GM19025 (cell line): ENCODE results near the gene C15orf61.

ENCODE experiments used
- ATAC-seq: cut with Tn5 transposase; IDR thresholded peaks from one replicate; pipeline ENCODE4 v1.9.1; 2021; ENCODE audit warnings: mild to moderate bottlenecking, low read depth, moderate library complexity; ENCODE audit not compliant: unreplicated experiment

Gene C15orf61

DNA sequence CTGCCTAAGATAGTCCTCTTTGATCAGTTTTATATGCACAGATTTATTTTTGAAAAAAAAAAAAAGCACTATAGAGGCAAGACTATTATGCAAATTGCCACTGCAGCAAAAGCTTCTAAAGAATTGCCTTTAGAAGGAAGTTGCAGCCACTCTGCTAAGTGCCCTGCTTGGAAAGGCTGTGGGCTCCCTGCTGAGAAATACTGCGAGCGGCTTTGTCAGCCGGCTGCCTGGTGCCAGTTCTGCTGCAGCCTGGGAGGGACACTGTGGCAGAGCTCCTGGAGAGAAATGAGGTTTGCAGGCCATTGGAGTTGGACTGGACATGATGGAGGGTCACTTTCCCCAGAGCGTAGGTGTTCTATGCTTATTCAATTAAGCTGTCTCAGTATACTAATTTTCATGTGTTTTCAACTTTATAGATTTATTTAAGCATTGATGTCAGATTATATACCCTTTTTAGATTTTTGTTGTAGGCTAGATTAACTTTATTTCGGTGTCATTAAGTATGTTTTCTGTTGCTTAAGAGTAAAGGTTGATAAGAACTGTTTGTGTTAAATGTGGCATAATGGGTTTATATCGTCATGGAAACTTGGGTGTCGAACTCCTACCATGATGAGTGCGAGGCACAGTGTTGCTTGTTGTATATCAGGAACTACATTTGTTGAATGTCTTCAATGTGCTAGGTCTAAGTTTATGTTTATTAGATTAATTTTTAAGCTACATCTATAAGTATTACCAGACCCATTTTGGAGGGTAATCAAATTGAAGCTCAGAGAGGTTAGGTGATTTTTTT lies 28.1 kb downstream of the C15orf61 start:
- ATAC-seq, result no peak

DNA sequence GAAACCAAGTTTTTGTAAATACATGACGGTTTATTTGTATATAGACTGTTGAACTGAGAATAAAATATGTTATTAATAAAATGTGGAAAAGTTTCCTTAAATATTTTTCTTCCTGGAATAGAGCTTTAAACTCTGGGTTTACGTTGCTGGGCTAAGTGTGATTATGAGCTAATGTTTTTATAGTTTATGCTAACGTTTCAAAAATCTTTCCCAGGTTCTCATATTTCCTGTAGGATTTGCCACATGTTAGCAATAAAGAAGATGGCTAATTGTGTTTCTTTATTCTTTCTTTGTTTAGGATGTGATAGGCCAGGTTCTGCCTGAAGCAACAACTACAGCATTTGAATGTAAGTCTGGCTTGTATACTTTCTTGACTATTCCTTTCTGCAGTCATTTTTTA lies 28.8 kb downstream of the C15orf61 start:
- no peak for ATAC-seq

DNA sequence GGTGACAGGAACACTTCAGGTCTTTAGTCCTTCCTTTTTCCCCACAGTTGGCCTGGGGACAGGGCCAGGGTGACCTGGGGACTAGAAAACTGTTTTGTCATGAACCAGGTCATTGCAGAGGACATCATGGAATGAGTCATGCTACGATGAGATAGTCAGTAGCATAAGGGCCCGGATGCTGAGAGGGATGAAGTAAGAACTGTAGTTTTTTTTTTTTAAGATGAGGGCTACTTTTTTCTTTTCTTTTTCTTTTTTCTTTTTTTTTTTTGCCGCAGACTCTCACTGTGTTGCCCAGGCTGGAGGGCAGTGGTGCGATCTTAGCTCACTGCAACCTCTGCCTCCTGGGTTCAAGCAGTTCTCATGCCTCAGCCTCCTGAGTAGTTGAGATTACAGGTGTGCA lies 29.6 kb downstream of the C15orf61 start:
- ATAC-seq, result no peak

DNA sequence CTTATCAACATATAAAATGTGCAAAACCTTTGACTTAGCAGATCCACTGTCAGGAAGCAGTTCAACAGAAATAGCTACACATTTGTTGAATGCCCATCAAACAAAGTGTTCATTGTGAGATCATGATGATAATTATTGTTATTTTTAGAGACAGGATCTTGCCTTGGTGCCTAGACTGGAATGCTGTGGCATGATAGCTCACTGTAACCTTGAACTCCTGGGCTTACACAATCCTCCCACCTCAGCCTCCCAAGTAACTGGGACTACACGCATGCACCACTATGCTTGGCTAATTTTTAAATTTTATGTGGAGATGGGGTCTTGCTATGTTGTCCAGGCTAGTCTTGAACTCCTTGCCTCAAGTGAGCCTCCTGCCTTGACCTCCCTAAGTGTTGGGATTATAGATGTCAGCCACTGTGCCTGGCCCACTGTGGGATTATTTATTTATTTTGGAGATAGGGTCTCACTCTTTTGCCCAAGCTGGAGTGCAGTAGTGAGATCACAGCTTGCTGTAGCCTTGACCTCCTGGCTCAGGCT lies 30.3 kb downstream of the C15orf61 start:
- ATAC-seq, result no peak

DNA sequence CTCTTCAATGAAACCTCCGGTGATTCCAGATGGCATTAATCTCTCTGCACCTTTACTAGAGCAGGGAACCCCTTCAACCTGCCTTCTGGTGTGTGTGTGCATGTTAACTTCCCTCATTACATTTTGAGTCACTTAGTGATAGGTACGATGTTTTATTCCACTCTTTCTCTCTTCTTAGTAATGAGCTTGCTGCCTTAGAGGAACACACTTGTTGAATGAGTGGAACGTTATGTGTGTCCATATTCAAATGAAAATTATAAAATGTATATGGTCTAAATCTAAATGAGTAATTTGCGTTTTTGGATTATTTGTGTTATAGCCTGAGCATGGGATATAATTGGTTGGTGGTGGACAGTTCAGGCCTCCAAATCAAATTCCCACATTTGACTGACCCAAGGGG lies 33.6 kb downstream of the C15orf61 start:
- ATAC-seq, result no peak

DNA sequence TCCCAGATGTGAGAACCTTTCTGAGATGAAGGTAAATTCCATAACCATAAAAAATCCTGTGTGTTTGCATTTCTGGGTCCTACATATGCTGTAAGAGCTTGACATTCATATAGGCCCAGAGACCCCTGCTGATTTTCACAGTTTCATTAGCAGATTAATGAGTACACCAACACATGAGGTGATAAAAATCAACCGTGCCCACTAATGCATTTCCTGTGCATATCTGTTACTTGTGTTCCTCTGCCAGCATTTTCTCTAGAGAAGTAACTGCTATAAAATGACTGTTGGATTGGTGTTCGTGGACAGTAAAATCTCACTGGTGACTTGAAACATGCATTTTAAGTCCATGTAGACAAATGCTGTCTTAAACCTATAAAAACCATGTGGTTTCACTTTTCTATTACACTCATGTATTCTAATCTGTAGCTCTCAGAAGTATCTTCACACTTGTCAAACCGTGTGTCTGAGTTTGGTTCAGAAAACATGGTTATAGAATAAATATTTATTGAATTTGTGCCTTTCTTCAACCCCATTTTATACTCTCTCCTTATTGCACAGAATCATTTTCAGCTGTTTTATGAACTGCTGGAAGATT lies 36.1 kb downstream of the C15orf61 start:
- ATAC-seq, result no peak

DNA sequence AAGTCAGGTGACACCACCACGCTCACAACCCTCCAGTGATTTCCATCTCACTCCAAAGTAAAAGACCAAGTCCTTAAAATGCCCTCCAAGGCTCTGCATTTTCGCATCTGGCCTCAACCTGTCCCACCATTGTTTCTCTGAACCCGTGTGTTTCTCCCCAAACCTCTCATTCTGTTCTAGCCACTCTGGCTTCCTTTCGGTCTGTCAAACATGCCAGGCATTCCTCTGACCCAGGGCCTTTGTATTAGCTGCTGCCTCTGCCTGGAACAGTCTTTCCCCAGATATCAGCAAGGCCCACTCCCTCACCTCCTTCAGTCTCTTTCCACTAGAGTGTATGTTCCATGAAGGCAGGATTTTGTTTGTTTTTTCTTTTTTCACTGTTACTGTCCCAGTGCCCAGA lies 37.6 kb downstream of the C15orf61 start:
- ATAC-seq, result no peak

DNA sequence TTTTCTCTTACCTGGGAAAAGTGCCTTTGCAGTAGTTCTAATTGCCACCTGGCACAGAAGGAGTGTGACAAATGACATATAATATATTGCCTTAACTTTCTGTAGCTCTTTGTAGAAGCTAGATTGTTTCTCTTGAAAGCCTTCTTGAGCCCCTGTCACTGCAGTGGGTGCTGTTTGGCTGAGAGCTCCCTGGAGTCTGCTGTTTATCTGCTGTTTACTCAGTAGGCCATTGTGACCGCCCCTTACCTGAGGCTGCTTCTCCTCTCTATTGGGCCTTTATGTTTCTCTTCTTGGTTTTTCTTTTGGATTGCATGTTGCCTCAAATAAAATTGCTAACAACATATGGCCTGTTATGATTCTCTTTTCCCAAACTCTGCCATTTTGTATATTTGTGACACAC lies 38.2 kb downstream of the C15orf61 start:
- no peak for ATAC-seq

DNA sequence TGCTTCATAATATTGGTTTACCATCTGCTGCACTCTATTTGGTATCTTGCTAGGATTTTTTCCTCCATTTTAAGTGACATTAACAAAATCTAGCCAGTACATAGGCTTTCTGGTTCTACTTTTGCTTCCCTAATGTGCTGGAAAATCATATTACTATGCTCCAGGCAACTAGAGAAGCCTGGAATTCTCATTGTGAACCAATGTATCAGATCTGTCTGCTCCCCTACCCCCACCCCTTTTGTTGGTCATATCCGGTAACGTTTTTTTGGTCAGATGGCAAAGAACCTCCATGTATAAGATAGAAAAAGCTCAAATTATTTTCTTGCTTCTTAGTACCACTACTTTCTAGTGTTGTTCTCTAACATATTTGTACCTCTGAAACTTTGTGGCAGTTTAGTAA lies 38.6 kb downstream of the C15orf61 start:
- no peak for ATAC-seq

DNA sequence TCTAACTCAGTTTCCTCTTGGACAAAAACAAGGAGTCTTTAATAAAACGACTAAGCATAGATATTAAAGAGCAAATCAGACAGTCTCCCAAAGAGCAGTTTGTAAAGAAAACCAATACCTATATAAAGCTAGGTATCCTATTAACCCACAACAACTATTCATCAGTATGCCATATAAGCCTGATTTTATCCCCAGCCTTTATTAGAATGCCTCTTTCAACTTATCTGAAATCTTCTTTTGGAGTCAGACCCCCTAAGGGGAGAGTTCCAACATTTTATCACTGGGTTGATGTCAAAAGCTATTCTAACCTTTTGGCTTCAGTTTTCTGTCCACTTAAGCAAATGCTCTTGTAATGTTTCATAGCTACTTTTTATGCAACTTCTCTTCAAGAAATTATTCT lies 39.4 kb downstream of the C15orf61 start:
- ATAC-seq, result no peak

DNA sequence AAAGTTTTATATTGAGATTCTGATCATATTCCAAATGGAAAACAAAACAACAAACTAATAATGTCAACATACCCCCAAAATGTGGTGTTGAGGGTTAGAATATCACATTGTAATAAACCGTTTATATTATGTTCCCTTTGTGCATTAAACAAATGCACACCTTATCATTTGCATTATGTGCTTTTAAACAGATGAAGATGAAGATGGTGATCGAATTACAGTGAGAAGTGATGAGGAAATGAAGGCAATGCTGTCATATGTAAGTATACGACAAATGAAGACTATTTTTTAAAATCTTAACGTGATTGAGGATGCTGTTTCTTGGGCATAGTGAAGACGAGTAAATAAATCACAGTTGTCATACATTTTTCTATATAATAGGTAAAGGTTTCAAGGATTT lies 42.2 kb downstream of the C15orf61 start:
- ATAC-seq, result no peak

DNA sequence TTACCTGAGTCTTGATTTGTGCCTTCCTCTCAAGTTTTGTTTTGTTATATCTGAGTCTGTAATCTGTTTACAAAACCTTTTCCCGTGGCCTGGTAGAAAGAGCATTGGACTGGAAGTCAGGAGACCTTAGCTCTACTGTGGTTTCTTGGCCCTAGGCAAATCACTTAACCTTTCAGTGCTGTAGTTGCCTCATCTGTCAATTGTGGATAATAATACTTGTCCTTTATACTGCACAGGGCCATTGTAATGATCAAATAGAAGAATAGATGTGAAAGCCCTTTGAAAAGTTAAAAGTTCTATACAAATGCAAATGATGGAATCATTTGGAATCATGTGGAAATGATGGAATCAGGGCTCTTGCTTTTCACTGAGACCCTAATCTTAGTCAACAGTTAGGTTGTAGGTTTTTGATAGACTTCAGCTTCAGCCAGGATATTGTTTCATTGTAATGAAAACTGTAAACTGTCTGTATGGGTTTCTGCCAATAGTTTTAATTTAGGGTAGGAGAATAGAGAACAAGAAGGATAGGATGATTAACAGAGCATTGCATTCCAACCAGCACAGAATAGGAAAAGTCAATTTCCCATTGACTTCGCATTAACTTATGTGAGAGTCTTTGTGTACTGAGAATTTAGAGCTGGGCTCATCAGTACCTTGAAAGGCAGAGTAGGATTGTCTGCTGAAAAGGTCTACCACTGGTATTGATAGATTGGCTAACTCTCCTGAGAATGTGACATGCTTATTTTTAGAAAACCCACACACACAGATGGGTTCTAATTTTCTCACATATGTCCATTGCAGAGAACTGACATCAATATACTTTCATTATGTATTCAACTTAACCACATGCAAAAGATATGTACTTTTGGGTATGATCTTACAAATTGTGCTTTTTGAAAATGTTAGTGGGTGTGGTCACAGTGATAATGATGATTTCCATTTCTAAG lies 43.4 kb downstream of the C15orf61 start:
- ATAC-seq, result peak; percentile 89

DNA sequence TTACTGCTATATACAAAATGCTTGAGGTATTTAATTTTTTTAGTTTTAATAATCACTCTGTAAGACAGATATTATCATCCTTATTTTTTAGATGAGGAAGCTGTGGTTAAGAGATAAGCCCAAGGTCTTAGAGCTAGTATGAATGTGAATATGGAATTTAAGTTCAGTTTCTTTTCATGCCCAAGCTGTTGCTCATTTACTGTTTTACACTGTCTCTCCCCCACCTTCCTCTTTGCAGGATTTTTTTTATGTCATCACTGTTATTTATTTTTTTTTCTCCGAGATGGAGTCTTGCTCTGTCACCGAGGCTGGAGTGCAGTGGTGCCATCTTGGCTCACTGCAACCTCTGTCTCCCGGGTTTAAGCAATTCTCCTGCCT lies 44.0 kb downstream of the C15orf61 start:
- ATAC-seq, result peak; percentile 28

DNA sequence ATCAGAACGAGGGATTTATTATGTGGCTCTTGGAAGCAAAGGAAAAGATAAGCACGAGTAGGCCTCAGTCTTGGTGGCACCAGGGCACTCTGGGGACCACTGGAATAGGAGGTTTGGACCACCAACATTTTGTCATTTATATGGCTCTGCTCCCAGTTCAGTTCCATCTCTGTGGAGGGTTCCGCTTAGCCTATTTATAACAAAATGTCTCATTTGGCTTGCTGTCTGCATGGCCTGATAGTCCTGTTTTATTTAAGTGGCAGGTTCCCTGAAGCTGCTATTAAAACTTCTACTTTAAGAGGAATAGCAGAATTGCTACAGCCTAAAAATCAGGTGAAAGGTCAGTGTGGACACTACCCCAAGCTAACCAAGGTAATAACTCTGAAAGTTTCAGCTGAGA lies 48.7 kb downstream of the C15orf61 start:
- ATAC-seq, result no peak

DNA sequence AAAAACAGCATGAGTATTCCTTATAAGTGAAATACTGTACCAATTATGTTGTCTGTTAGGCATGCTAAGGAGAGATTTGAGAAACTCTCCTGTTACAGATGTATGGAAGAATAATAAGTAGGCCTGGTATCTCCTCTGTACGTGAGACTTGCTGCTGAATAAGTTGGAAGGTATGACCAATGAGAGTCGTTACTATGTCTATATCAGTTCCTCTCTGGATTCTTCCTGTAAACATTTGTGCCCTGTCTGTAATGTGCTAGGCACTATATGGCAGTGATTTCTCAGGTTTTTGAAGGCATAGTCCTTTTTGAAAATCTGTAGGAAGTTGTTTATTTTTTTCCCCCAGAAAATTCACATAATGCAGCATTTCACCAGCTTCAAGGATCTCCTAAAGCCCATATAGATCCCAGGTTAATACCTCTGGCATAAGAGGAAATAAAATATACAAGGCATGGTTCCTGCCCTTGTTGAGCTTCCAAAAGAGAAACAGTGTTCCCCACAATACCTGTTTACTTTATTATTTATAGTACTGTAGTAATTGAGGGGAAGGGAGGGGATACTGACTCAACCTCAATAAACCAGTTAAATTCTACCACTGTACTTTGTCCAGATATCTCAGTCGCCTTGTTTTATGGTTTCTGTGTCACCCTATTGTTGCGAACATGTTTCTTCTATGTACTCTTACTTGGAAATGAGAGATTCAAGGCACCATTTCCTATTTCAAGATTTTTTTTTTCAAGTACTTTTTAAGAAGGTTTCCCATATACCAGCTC lies 50.1 kb downstream of the C15orf61 start:
- ATAC-seq, result no peak

DNA sequence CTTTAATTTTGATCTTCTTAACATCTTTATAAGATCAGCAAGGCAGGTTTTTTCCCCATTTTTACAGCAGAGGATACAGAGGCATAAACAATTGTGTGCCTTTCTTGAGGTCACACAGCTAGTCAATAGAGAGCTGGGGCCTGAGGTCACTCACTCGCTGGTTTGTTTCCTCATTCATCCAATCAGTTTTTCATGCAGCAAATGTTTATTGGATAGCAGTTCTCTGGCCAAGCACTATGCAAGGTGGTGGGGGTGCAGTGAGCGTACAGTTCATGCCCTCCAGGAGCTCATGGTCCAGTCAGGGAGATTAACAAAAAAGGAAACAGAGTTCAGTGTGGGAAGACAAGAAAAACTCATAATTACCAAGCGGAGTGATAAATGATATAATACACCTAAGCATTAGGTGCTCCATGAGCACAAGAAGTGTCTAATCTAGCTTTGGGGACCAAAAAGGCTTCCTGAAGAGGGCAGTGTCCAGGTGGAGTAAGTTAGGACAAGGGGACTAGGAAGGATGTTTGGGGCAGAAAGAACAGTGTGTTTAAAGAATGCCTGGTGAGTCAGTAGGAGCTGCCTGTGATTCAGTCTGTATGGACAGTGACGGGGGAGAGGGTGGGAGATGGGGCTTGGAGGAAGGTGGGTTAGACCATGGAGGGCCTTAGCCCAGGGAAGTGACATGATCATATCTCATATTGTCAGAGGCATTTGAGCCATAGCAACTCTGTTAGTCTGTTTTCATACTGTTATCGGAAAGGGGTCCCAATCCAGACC lies 50.9 kb downstream of the C15orf61 start:
- ATAC-seq, result no peak

DNA sequence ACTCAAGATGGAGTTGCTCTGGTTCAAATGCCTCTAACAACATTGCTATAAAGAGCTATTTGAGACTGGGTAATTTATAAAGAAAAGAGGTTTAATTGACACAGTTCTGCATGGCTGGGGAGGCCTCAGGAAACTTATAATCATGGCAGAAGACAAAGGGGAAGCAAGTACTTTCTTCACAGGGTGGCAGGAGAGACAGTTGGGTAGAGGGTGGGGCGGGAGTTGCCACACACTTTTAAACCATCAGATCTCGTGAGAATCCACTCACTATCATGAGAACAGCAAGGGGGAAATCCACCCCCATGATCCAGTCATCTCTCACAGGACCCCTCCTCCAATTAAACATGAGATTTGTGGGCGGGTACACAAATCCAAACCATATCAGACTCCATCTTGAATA lies 52.3 kb downstream of the C15orf61 start:
- no peak for ATAC-seq

DNA sequence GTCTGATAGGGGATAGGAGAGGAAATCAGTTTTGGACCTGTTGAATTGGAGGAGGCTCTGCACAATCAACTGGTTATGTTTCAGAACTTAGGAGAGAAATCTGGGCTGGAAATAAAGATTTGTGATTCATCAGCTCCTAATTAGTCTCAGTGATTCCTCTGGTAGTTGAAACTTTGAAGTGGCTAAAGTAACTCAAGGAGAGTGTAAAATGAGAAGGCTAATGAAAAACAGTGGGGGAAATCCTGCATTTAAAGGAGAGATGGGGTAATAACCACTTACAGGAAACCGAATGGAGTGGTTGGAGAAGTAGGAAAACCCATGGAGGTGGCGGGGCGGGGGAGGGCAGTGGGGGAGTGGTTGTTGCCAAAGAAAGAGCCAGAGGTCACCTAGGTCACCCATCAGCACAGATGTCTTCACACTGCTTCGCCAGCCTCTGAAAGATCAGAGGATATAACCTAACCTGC lies 54.1 kb downstream of the C15orf61 start:
- ATAC-seq, result no peak

DNA sequence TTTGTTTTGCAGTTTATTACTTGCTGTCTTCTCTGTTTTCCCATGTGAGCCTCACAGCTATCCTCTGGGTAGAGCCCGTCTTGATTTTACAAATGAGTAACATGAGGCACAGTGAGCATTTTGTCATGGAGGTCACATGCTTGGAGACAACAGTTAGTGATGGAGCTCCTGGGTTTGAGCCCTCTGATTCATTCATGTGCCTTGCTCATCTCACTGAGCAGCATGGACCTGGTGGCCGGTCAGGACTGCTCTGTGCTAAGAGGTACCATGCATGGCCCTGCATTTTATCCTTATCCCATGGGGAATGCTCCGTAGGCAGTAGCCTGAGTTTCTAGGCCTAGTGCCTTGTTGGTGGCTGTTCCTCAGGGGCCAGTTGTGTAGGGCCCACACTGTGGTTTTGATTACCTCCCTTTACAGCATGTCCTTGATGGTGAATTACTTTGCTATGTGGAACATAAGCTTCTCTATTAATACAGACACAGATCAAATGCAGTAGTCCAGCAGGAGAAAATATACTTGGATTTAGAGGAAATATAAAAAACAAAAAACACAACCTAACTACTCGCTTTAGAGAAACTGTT lies 57.2 kb downstream of the C15orf61 start:
- ATAC-seq, result no peak
